CD4-positive, alpha-beta T cell treated with Interleukin-15 for 1 hour (primary cell): ENCODE data around the gene SNX15.

Experiments
- DNase-seq: peaks from one replicate; pipeline ENCODE4 v3.0.0-alpha.2; 2020

Gene SNX15

GRCh38 chr11:65086809-65087208 lies 59.6 kb downstream of the SNX15 start:
- DNase-seq, result no peak

DNA sequence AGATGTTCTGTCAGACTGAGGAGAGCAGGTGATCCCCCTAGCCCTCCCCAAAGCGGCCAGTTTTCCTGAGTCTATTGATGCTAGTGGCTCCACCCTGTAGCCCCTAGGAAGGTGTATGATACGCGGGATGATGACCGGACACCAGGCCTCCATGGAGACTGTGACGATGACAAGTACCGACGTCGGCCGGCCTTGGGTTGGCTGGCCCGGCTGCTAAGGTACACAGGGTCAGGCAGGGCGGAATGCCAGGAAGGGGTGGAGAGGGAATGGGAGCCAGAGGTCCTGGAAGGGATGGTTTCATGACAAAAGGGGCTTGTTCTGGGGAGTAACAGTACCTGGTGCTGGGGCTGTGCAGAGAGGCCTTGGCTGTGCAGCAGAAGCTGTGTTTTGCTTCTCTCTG lies 60.0 kb downstream of the SNX15 start:
- DNase-seq, result no peak

- DNase-seq, result no peak
Measured at GRCh38 chr11:65087827-65088226, 60.6 kb downstream of the SNX15 start.

GRCh38 chr11:65089621-65090020 lies 62.4 kb downstream of the SNX15 start:
- DNase-seq, result no peak
